Effector CD4-positive, alpha-beta T cell (primary cell): ENCODE measurements around the gene ZNF282.
A peak's percentile ranks its signal among the peaks of the same experiment; 100 is the strongest.
"Not testable (repeated sequence)": the region's sequence is repeated elsewhere in the genome, so short reads cannot be mapped to it uniquely, and the experiment has no call there.

ENCODE experiments used
- DNase-seq: peaks from one replicate; pipeline ENCODE4 v3.0.0-alpha.2; 2020

Gene ZNF282

DNA sequence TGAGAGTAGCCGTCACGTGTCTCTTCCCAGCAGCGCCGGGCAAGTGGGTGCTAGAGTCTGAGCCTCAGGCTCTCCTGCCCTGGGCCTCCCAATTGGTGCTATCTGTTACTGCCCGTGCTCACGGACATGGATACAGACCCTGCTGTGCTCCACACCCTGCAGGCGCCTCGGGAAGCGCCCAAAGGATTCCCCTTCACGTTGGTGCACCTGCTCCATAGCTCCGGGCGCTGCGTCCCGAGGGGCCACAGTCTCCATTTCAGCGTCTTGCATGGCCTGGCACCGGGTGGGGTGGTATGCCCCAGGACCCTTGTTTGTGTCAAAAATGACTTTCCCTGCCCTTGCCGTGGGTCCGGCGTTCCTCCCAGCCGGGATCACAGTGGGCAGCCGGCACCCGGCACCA lies 30.3 kb downstream of the ZNF282 start:
- DNase-seq: no peak

DNA sequence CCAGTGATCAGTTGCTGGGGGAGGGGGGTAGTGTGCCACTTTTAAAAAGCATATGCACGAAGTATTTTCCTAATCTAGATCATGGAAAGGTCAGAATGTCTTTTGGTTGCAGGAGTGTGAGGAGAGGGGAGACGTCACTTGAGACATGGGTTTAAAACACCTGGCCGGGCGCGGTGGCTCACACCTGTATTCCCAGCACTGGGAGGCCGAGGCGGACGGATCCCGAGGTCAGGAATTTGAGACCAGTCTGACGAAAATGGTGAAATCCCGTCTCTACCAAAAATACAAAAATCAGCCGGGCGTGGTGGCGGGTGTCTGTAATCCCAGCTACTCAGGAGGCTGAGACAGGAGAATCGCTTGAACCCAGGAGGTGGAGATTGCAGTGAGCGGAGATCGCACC lies 31.0 kb downstream of the ZNF282 start:
- not testable (repeated sequence) for DNase-seq

- no peak for DNase-seq
These were observed 31.6 kb downstream of the ZNF282 start for GRCh38 chr7:149226840-149227494.

- DNase-seq: no peak
These were observed 33.6 kb downstream of the ZNF282 start for GRCh38 chr7:149228831-149229471.

DNA sequence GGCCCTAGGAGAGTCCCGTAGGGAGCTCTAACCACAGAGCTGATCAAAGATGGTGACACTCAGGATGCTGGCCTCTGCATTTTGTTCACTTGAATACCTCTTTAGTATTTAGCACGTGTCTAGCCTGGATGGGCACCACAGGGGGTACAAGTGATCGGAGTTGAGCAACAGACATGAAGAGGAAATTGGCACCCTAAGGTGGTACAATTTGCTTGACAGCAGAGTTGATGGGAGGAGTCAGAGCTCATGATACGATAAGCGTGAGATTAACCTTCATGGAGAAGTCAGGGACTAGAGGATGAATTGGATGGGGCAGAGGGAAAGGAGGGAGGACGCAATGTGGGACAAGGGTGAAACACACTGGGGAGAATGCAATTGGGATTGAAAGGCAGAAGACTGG lies 34.2 kb downstream of the ZNF282 start:
- DNase-seq: no peak

GRCh38 chr7:149232362-149232761 lies 37.0 kb downstream of the ZNF282 start:
- DNase-seq: no peak

GRCh38 chr7:149233655-149234204 lies 38.4 kb downstream of the ZNF282 start:
- not testable (repeated sequence) for DNase-seq

- DNase-seq: no peak
These were observed 42.2 kb downstream of the ZNF282 start for GRCh38 chr7:149237502-149237901.

- DNase-seq: no peak
These were observed 42.7 kb downstream of the ZNF282 start for GRCh38 chr7:149238051-149238450.

DNA sequence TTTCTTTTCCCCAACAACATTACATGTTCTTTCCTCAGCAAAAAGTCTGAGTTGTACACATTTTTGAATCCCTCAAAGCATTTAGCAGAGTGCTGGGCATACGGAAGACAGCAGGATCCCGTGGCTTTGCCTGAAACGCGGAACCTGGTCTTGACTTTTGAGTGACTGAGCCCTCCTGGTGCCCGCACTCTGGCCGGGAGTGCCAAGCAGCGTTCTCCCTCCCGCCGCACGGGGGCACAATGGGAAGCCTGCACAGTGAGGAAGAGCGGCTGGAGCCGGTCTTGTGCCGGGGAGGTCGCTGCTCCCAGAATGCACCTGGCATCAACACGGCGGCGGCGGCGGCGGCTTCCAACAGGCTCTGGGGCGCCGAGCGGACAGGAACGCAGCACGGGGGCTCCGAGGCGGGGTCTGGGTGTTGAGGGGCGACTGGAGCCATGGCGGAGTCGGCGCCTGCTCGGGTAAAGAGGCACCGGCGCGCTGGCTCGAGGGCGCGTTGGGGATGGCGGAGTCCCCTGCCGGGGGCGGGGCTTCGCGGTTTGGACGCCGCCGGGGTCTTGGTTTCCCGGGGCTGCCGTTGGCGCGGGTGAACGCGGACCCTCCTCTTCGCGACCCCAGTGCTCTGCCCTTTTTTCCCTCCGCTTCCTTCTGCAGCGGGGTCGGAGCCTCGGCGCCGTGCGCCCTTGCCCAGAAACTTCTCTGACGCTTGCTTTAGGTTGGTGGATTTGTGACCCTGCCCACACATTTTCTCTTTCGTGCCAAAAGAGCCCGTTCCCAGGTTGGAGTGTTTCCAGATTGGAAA lies 44.2 kb downstream of the ZNF282 start, which contains the start of gene ZNF212:
Gene ZNF212, plus strand, starts transcription at position 307 of the 799 bp plus-strand sequence. Its CDS starts 128 bp downstream, at position 435.
- DNase-seq: peak; percentile 83

DNA sequence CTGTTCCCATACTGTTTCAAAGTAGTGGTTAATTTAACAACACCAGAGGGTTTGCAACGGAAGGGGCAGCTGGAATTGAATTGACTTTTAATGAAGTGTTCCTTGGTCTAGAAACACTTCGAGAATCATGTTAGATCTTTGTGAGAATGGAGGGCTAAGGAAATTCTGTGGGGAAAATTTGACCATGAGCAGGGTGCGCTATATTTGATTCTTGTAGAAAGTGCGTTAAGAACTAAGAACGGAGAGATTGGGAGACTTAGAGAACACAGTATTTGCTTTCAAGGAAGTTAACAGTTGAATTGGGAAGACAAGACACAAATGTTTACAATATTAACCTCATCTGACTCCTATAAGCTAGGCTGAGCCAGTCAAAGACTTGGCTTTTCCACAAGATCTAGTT lies 45.3 kb downstream of the ZNF282 start:
- no peak for DNase-seq

DNA sequence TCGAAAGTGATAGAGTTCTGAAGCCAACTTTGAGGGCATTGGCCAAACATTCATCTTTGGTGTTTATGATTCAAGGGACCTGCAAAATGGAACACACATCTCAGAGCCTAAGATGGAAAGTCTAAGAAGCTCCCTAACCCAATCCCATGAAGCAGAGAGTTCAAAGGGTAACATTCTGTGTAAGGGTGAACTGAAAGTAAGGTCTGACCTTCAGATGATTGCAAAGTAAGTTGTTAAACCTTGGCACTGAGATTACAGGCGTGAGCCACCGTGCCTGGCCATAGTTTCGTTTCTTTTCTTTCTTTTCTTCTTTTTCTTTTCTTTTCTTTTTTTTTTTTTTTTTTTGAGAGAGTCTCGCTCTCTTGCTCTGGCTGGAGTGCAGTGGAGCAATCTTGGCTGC lies 46.4 kb downstream of the ZNF282 start:
- DNase-seq: no peak

DNA sequence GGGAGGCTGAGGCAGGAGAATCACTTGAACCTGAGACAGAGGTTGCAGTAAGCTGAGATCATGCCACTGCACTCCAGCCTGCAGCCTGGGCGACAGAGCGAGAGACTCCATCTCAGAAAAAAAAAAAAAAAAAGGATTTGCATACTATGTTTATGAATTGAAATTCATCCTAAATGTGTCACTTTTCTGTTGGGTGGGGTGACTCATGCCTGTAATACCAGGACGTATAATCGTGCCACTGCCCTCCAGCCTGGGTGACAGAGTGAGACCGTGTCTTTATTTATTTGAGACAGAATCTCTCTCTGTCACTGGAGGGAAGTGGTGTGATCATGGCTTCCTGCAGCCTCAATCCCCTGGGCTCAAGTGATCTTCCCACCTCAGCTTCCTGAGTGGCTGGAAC lies 49.9 kb downstream of the ZNF282 start:
- no peak for DNase-seq

- no peak for DNase-seq
These were observed 50.4 kb downstream of the ZNF282 start for GRCh38 chr7:149245744-149246143.

DNA sequence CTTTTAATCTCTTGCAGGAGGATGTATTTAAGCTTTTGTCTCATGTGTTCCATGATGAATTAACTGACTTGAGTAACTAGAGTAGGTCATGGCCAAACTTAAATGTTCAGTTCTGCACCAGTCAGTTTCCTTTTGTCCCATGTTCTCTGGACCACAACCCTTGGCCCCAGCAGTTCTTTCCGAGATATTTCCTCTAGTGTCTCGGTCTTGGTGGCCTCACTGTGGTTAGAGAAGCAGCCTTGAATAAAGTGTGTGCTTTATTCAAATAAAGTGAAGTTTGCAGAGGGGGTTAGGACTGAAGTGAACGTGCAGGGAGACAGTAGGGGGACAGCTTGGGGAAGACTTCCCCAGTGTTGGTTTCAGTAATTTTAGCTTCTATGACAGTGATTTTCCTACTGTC lies 53.4 kb downstream of the ZNF282 start:
- DNase-seq: no peak

DNA sequence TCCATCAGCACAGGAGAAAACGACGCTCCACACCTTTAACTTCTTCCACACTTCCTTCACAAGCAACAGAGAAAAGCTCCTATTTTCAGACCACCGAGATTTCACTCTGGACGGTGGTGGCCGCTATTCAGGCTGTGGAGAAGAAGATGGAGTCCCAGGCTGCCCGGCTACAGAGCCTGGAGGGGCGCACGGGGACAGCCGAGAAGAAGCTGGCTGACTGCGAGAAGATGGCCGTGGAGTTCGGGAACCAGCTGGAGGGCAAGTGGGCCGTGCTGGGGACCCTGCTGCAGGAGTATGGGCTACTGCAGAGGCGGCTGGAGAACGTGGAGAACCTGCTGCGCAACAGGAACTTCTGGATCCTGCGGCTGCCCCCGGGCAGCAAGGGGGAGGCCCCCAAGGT lies 54.8 kb downstream of the ZNF282 start:
- DNase-seq: not testable (repeated sequence)

DNA sequence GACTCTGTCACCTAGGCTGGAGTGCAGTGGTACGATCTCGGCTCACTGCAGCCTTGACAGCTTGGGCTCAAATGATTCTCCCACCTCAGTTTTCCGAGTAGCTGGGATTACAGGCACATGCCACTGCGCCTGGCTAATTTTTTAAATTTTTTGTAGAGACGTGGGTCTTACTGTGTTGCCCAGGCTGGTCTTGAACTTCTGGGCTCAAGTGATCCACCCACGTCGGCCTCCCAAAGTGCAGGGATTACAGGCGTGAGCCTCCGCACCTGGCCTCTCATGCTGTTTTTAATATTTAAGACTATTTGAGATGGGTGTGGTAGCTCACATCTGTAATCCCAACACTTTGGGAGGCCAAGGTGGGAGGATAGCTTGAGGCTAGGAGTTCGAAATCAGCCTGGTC lies 56.2 kb downstream of the ZNF282 start:
- not testable (repeated sequence) for DNase-seq

DNA sequence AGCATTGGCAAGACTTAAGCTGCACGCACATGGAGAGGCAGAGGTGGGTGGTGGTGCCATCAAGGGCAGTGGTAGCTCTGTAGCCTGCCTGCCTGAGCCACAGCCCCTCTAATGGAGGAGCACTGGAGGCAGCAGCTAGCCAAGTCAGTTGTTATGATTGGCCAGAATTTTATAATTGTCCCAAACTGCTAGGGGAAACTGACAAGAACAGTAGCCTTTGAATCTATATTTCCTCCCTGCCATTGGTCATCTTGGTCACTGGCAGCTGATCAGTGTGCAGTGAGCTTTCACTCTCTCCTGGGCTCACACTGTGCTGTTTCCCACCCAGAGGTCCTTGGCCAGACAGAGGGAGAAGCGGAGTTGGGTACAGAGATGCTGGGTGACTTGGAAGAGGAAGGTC lies 57.0 kb downstream of the ZNF282 start:
- DNase-seq: no peak

DNA sequence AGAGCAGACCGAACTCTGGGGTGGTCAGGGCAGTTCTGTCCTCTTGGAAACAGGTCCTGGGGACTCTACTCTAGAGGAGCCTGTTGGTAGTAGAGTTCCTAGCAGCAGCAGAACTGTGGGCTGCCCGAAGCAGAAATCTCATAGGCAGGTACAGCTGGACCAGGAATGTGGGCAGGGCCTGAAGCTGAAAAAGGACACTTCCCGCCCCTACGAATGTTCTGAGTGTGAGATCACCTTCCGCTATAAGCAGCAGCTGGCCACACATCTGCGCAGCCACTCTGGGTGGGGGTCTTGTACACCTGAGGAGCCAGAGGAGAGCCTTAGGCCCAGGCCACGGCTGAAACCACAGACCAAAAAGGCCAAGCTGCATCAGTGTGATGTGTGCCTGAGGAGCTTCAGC lies 58.3 kb downstream of the ZNF282 start:
- DNase-seq: no peak

GRCh38 chr7:149254181-149254858 lies 59.0 kb downstream of the ZNF282 start:
- DNase-seq: no peak

DNA sequence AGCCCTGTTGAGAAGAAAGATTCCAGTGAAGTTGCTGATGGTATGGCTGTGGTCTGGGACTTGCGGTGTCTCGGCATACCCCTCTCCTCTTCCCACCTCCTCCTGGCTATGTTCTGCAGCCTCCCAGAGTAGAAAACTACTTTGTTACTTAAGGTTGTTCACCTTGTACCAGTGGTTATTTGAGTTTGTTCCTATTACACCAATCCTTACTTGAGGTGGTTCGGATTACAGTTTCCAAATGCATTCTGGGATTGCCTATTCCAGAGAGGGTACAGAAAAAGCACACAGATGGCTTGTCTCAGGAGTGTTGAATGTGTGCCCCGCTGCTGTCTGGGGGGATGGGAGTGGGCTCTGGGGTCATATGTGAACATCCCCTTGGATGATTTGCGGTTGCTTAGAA lies 59.8 kb downstream of the ZNF282 start:
- no peak for DNase-seq

- DNase-seq: no peak
These were observed 61.2 kb downstream of the ZNF282 start for GRCh38 chr7:149256568-149256967.

DNA sequence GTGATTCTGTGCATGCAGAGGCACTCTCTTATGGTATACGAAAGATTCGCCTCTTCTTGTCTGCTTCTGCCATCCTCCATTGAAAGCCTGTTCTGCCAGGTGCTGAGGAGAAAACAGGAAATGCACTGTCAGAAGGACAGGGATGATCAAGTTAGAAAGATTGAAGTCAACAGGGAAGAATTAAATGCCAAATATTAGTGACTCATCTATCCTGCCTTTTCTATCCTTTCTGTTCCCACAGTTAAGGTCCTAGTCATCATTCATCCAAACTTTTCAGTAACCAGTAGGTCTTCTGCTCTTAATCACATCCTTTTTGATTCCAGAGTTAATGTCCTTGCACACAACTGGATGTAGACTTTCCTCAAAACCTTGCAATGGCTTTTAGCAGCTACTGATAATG lies 61.8 kb downstream of the ZNF282 start:
- no peak for DNase-seq
